Measurements from ENCODE around the gene FHIT.

DNA sequence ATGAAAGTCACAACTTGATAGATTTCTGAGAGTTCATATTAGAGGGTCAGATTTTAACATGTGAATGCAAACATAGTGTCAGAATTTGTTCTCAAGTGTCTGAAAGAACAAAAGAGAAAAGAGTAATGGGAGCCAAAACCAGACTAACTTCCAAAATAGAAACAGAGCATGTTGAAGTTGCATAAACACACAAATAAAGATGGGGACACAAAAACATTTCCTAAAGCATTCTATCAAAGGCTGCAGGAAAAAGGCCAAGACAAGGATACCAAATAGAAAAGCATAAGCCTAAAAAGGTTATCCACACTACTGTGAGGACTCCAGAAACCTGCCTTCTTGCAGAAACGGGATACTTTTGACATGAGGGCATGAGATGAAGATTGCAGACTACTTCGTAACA lies 2.8 kb downstream of the FHIT start:
- TF ChIP-seq, protein P1, sequence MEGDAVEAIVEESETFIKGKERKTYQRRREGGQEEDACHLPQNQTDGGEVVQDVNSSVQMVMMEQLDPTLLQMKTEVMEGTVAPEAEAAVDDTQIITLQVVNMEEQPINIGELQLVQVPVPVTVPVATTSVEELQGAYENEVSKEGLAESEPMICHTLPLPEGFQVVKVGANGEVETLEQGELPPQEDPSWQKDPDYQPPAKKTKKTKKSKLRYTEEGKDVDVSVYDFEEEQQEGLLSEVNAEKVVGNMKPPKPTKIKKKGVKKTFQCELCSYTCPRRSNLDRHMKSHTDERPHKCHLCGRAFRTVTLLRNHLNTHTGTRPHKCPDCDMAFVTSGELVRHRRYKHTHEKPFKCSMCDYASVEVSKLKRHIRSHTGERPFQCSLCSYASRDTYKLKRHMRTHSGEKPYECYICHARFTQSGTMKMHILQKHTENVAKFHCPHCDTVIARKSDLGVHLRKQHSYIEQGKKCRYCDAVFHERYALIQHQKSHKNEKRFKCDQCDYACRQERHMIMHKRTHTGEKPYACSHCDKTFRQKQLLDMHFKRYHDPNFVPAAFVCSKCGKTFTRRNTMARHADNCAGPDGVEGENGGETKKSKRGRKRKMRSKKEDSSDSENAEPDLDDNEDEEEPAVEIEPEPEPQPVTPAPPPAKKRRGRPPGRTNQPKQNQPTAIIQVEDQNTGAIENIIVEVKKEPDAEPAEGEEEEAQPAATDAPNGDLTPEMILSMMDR (IDR thresholded peaks at IDR 0.05; ENCODE audit: poor library complexity): no peak
- TF ChIP-seq EZH2phosphoT487 (IDR thresholded peaks at IDR 0.05; ENCODE audit: low read depth, severe bottlenecking, unreplicated experiment): no peak
- no peak for TF ChIP-seq EZH2 (IDR thresholded peaks at IDR 0.05; ENCODE audit: borderline replicate concordance)

All from hepatocyte (in vitro differentiated cells).